HG03135 (cell line): ENCODE data around the gene TRIP6.
"Not testable (repeated sequence)": the region's sequence is repeated elsewhere in the genome, so short reads cannot be mapped to it uniquely, and the experiment has no call there.

Source experiments
- ATAC-seq: cut with Tn5 transposase; IDR thresholded peaks from one replicate; pipeline ENCODE4 v1.9.1; 2021; ENCODE audit warnings: mild to moderate bottlenecking, moderate library complexity; ENCODE audit not compliant: unreplicated experiment

TRIP6 gene

DNA sequence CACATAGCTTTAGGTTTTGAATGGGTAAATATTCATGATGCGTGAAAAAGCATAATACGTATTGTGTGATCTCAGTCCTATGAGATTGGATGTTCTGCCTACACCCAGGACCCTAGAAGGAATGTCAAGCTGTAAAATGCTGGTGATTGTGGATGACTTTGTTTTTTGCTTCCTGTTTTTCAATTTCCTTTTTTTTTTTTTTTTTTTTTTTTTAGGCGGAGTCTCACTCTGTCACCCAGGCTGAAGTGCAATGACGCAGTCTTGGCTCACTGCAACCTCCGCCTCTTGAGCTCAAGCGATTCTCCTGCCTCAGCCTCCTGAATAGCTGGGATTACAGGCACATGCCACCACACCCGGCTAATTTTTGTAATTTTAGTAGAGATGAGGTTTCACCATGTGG lies 43.3 kb downstream of the TRIP6 start:
- not testable (repeated sequence) for ATAC-seq

DNA sequence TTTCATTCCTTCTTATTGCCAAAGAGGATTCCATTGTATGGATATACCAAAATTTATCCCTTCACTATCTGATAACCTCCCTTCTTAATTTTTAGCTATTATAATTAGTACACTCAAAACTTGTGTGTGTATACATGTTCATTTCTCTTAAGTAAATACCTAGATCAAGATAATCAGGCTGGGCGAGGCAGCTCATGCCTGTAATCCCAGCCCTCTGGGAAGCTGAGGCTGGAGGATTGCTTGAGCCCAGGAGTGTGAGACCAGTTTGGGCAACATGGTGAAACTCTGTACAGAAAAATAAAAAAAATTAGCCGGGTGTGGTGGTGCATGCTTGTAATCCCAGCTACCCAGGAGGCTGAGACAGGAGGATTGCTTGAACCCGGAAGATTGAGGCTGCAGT lies 44.3 kb downstream of the TRIP6 start:
- ATAC-seq, result no peak

DNA sequence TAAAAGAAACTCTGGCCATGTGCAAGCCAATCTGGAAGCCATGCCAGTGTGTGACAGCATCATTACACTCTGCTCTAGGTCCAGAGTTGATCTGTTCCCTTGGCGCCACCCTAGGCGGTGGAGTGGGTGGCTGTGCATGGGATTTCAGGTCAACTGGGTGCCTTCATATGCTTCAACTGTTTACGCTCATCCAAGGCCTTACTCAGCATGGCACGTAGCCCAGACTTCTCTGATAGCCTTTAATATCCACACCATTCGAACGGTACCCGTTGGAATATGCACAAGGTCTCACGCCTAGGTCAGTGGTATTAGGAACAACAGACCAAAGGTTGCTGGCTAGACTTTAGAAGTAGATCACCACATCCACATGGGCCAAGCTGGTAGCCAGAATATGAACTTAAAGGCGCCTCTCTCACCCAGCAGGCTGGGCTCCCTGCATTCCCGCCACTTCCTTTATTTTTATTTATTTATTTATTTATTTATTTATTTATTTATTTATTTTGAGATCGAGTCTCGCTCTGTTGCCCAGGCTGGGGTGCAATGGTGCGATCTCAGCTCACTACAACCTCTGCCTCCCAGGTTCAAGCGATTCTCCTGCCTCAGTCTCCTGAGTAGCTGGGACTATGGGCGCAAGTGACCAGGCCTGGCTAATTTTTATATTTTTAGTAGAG lies 47.2 kb downstream of the TRIP6 start:
- ATAC-seq, result no peak

DNA sequence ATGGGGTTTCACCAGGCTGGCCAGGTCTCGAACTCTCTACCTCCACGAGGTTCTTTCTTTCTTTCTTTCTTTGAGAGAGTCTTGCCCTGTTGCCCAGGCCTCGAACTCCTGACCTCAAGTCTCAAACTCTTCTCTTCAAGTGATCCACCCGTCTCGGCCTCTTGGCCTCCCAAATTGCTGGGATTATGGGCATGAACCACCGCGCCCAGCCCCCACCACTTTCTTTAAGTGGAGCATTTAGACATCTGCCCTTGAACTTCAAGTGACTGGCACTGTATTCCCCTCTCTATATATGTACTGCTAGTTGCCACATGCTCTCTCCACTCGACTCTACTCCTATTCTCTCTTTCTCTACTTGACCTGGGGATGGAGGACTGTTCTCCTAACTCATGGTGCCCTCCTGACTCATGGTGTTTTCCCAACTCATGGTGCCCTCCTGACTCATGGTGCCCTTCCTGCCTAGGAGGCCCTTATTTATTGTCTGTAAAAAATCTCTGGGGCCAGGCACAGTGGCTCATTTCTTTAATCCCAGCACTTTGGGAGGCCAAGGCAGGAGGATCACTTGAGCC lies 47.8 kb downstream of the TRIP6 start:
- no peak for ATAC-seq

DNA sequence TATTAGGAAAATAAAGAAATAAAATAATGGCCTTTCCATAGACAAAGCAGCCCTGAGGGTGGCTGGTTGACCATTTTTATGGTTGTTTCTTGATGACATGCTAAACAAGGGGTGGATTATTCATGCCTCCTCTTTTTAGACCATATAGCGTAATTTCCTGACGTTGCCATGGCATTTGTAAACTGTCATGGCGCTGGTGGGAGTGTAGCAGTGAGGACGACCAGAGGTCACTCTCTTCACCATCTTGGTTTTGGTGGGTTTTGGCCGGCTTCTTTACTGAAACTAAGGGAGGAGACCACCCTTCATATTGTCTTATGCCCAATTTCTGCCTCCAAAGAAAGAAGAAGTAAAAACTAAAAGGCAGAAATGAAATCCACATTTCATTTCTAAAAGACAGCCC lies 52.1 kb downstream of the TRIP6 start:
- ATAC-seq, result not testable (repeated sequence)

DNA sequence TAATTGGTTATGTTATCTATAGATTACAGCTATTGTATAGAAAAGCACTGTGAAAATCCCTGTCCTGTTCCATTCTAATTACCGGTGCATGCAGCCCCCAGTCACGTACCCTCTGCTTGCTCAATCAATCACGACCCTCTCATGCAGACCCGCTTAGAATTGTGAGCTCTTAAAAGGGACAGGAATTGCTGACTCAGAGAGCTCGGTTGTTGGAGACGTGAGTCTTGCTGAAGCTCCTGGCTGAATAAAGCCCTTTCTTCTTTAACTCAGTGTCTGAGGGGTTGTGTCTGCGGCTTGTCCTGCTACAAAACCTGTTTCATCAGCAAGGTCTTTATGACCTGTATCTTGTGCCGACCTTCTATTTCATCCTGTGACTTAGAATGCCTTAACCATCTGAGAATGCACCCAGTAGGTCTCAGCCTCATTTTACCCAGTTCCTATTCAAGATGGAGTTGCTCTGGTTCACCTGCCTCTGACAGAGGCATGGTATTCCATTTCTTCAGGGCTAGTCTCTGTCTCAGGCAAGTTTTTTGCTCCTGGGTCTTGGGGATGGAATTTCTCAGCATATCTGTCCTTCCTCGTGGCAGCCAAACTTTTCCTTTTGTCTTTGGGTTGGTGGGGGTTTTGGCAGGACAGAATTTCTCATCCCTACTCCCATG lies 52.7 kb downstream of the TRIP6 start:
- not testable (repeated sequence) for ATAC-seq

DNA sequence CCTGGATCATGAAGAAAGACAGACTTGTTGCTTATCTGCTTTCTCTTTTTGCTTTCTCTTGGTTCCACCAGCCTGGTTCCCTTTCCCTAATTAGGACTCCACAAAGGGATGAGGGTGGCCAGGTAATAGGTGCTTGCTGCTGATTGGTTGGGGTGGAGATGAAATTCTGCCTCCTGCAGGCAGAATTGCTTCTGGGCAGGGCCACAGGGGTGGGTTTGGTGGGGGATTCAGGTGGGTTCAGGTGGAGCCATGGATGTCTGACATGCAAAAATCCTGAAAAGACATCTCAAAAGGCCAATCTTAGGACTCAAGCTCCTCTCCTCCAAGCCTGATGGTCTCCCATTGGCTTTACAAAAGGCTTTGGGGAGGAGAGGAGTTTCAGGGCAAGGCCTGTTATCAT lies 53.9 kb downstream of the TRIP6 start:
- ATAC-seq, result no peak
